Prostate gland (tissue), 2 donors: ENCODE measurements around the gene SRBD1. TPM values are rescaled to one million over a fixed set of nuclear protein-coding genes. Genes with fewer than 3 reads are reported as not detected.

Experiments used
- DNase-seq: peaks from one replicate; pipeline ENCODE4 v3.0.0-alpha.2; 2019; ENCODE audit warnings: low spot score
- H3K27ac ChIP-seq, 2 donors: fragments of 200-600 bp; sonication (generic); 2 replicates each; pipeline ENCODE4 v1.5.1; 2017 to 2019
- H3K27me3 ChIP-seq: fragments of 200-600 bp; sonication (generic); replicated peaks from 2 replicates; pipeline ENCODE4 v1.5.1; 2019; ENCODE audit not compliant: insufficient read depth
- H3K36me3 ChIP-seq, 2 donors: fragments of 200-600 bp; sonication (generic); 1 replicate in 1 of 2; 2 replicates in 1 of 2; pipeline versions ENCODE4 v1.5.1 to v1.8.1; 2017 to 2019
- H3K4me1 ChIP-seq: fragments of 200-600 bp; sonication (generic); replicated peaks from 2 replicates; pipeline ENCODE4 v1.5.1; 2019
- H3K4me3 ChIP-seq, 2 donors: fragments of 200-600 bp; sonication (generic); 2 replicates each; pipeline ENCODE4 v1.5.1; 2017 to 2019
- H3K9me3 ChIP-seq: fragments of 200-600 bp; sonication (generic); 2 replicates; pipeline ENCODE4 v1.5.1; 2017
- POLR2A ChIP-seq: fragments of 450-650 bp; IDR thresholded peaks from one replicate; pipeline ENCODE4 v1.6.1; 2016; ENCODE audit warnings: antibody characterized with exemption, mild to moderate bottlenecking
- POLR2AphosphoS5 ChIP-seq: sonication (generic); formaldehyde crosslinking; IDR thresholded peaks from one replicate; pipeline ENCODE4 v1.6.1; 2017; ENCODE audit warnings: antibody characterized with exemption
- WGBS: methylation state at CpG from one replicate; pipeline ENCODE4 v1.1.5; 2018; 5-methylcytosine and 5-hydroxymethylcytosine counted together
- intact Hi-C: fragments of 100-400 bp; cut with DNase I; formaldehyde crosslinking; loops from one replicate; pipeline ENCODE4 v1.14.2; 2022
- total RNA-seq, 2 donors: library from RNA; depleted of rRNA; stranded (reverse); fragments of >200 nt; gene quantifications; one replicate each; pipeline ENCODE4 v1.1.0, GENCODE V29; 2016
- TF ChIP-seq, protein P1 (sequence below), 4 experiments: fragments of 200-600 bp in 2 of 4; fragments of 450-650 bp in 2 of 4; sonication (generic) in 2 of 4; IDR thresholded peaks; 1 replicate in 3 of 4; 2 replicates in 1 of 4; pipeline ENCODE4 v1.5.1; 2016 to 2019; ENCODE audit warnings: antibody characterized with exemption in 4 of 4, mild to moderate bottlenecking in 2 of 4, moderate library complexity in 2 of 4

SRBD1 gene
- total RNA-seq, 2 donors from 2014 or later, result 16.5 to 25.9 TPM

GRCh38 chr2:45651415-45652089 is 40.5 kb upstream of the SRBD1 start, which contains the start of gene PRKCE:
Gene PRKCE (plus strand): TSS chr2:45651675.
- Histone ChIP-seq H3K27ac (peak within 1 kb of the TSS; percentile 98 to 100), H3K9me3 (no peaks in the 10 kb centered on the region), H3K4me3 (peak within 1 kb of the TSS; percentile 91 to 98), H3K36me3 (no peaks in the 10 kb centered on the region), H3K27me3 (no peaks in the 10 kb centered on the region), H3K4me1 (peaks cover 10% of the 10 kb centered on the region)
- under 1% methylated on average over 57 of the region's 66 CpGs for WGBS
- TF ChIP-seq POLR2A, result no peak
- DNase-seq, result peak; percentile 47
- intact Hi-C loops, result loop anchor here (2.0 to 5.0 kb wide), 2 partner anchors 51 to 127 kb away; no protein-coding TSS in a partner anchor

DNA sequence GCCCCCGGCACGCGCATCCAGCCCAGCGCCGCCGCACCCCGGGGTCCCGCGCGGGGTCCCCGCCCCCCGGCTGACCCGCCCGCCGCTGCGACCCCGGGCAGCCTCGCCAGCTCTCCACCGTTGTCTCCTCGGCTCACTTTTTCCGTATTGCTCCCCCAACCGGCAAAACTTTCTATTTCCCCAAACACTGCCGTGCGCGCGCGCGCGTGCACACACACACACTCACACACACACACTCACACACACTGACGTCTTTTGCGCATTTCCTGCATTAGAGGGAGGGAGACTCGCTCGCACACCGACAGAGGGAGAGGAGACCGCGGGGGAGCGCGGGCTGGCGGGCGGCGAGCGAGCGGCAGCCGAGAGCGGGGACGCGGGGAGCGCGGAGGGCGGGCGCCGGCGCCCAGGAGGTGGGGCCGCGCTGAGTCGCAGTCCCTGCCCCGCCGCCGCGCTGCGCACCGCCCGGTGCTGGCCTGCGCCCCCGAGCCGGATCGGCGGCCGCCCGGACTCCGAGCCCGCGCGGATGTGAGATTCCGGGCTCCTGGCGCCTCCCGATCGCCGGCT is 39.9 kb upstream of the SRBD1 start:
- Histone ChIP-seq H3K27ac (peak overlapping the region; percentile 98 to 100), H3K9me3 (no peaks in the 10 kb centered on the region), H3K4me3 (peak overlapping the region; percentile 91 to 98), H3K4me1 (peaks cover 10% of the 10 kb centered on the region), H3K36me3 (no peaks in the 10 kb centered on the region), H3K27me3 (no peaks in the 10 kb centered on the region)
- TF ChIP-seq POLR2AphosphoS5, result peak; percentile 94
- TF ChIP-seq, protein P1, sequence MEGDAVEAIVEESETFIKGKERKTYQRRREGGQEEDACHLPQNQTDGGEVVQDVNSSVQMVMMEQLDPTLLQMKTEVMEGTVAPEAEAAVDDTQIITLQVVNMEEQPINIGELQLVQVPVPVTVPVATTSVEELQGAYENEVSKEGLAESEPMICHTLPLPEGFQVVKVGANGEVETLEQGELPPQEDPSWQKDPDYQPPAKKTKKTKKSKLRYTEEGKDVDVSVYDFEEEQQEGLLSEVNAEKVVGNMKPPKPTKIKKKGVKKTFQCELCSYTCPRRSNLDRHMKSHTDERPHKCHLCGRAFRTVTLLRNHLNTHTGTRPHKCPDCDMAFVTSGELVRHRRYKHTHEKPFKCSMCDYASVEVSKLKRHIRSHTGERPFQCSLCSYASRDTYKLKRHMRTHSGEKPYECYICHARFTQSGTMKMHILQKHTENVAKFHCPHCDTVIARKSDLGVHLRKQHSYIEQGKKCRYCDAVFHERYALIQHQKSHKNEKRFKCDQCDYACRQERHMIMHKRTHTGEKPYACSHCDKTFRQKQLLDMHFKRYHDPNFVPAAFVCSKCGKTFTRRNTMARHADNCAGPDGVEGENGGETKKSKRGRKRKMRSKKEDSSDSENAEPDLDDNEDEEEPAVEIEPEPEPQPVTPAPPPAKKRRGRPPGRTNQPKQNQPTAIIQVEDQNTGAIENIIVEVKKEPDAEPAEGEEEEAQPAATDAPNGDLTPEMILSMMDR (IDR thresholded peaks at IDR 0.05), result peak in 3 of 4 experiments; percentile 22 to 73 (median 55)
- peak; percentile 91 for TF ChIP-seq POLR2A
- intact Hi-C loops, result loop anchor here (2.0 to 5.0 kb wide), 2 partner anchors 51 to 128 kb away; no protein-coding TSS in a partner anchor
- 0% methylated on average over 76 of the region's 79 CpGs for WGBS
- DNase-seq, result peak; percentile 95

- H3K27me3 ChIP-seq, result no peaks in the 10 kb centered on the region
- H3K36me3 ChIP-seq, result no peaks in the 10 kb centered on the region
- H3K4me3 ChIP-seq, result peak overlapping the region; percentile 91 to 98
- H3K4me1 ChIP-seq, result peaks cover 10% of the 10 kb centered on the region
- H3K27ac ChIP-seq, result peak overlapping the region; percentile 98 to 100
- 0% methylated on average over 54 of the region's 66 CpGs for WGBS
- peak; percentile 80 for DNase-seq
- intact Hi-C loops, result loop anchor here (2.0 to 5.0 kb wide), 2 partner anchors 52 to 129 kb away; no protein-coding TSS in a partner anchor
- TF ChIP-seq POLR2AphosphoS5 (peak; percentile 26), POLR2A (peak; percentile 17)
- TF ChIP-seq, protein P1 (IDR thresholded peaks at IDR 0.05), result no peak
- H3K9me3 ChIP-seq, result no peaks in the 10 kb centered on the region
Measured at GRCh38 chr2:45649858-45650811, 39.1 kb upstream of the SRBD1 start.

GRCh38 chr2:45649462-45649857 is 38.4 kb upstream of the SRBD1 start:
- Histone ChIP-seq H3K36me3 (no peaks in the 10 kb centered on the region), H3K4me3 (peak overlapping the region; percentile 91 to 98), H3K9me3 (no peaks in the 10 kb centered on the region), H3K27ac (peak overlapping the region; percentile 98 to 100), H3K4me1 (peaks cover 9% of the 10 kb centered on the region), H3K27me3 (no peaks in the 10 kb centered on the region)
- TF ChIP-seq, protein P1 (IDR thresholded peaks at IDR 0.05), result peak in 1 of 4 experiments; percentile 8
- TF ChIP-seq POLR2AphosphoS5 (no peak), POLR2A (no peak)
- DNase-seq, result peak; percentile 22
- WGBS, result 8% methylated on average over 10 of the region's 10 CpGs
- intact Hi-C loops, result no loop called here

GRCh38 chr2:45648636-45649035 is 37.6 kb upstream of the SRBD1 start:
- H3K9me3 ChIP-seq, result no peaks in the 10 kb centered on the region
- H3K27me3 ChIP-seq, result no peaks in the 10 kb centered on the region
- H3K4me3 ChIP-seq, result no peak overlapping the region
- no peaks in the 10 kb centered on the region for H3K36me3 ChIP-seq
- intact Hi-C loops, result no loop called here
- DNase-seq, result no peak
- H3K4me1 ChIP-seq, result peaks cover under 1% of the 10 kb centered on the region
- WGBS, result 81% methylated on average over 2 of the region's 2 CpGs
- TF ChIP-seq, protein P1 (IDR thresholded peaks at IDR 0.05), result no peak
- TF ChIP-seq POLR2A (no peak), POLR2AphosphoS5 (no peak)
- H3K27ac ChIP-seq, result no peak overlapping the region
